Activated CD4-positive, alpha-beta T cell treated with anti-CD3 and anti-CD28 coated beads, Interleukin-2, Interleukin-6, amounts not matched to agents 100 ng/mL and 50 ng/mL, durations not matched to agents 16 hours and 8 hours (primary cell): ENCODE results near the gene LDLRAP1.

Source experiments
- DNase-seq: peaks from one replicate; pipeline ENCODE4 v3.0.0-alpha.2; 2020

Gene LDLRAP1

GRCh38 chr1:25524568-25525360, 18.6 kb upstream of the LDLRAP1 start:
- no peak for DNase-seq

- DNase-seq: no peak
Measured at GRCh38 chr1:25525361-25525688, 18.1 kb upstream of the LDLRAP1 start.

- DNase-seq: no peak
Measured at GRCh38 chr1:25526753-25527152, 16.7 kb upstream of the LDLRAP1 start.

GRCh38 chr1:25527226-25527846, 16.1 kb upstream of the LDLRAP1 start:
- no peak for DNase-seq

GRCh38 chr1:25527946-25528595, 15.3 kb upstream of the LDLRAP1 start:
- DNase-seq: no peak

GRCh38 chr1:25528881-25529517, 14.4 kb upstream of the LDLRAP1 start:
- DNase-seq: no peak

GRCh38 chr1:25529518-25530185, 13.8 kb upstream of the LDLRAP1 start:
- no peak for DNase-seq

- DNase-seq: no peak
Measured at GRCh38 chr1:25530186-25531081, 13.0 kb upstream of the LDLRAP1 start.

GRCh38 chr1:25531082-25531461, 12.3 kb upstream of the LDLRAP1 start:
- DNase-seq: no peak

- no peak for DNase-seq
Measured at GRCh38 chr1:25532970-25533369, 10.4 kb upstream of the LDLRAP1 start.

GRCh38 chr1:25533775-25534409, 9.5 kb upstream of the LDLRAP1 start:
- no peak for DNase-seq

- DNase-seq: no peak
Measured at GRCh38 chr1:25534410-25534788, 9.0 kb upstream of the LDLRAP1 start.

- DNase-seq: no peak
Measured at GRCh38 chr1:25536124-25536523, 7.3 kb upstream of the LDLRAP1 start.

GRCh38 chr1:25537153-25537831, 6.1 kb upstream of the LDLRAP1 start:
- no peak for DNase-seq

- no peak for DNase-seq
Measured at GRCh38 chr1:25538191-25538767, 5.1 kb upstream of the LDLRAP1 start.

GRCh38 chr1:25540750-25541342, 2.6 kb upstream of the LDLRAP1 start:
- DNase-seq: no peak

- no peak for DNase-seq
Measured at GRCh38 chr1:25541425-25541824, 2.0 kb upstream of the LDLRAP1 start.

GRCh38 chr1:25541889-25542658, 1.3 kb upstream of the LDLRAP1 start:
- DNase-seq: no peak

- no peak for DNase-seq
Measured at GRCh38 chr1:25543005-25543424, 391 bp upstream of the LDLRAP1 start.
